Measurements from ENCODE around the gene PHLPP1. TPM values are rescaled to one million over a fixed set of nuclear protein-coding genes. Genes with fewer than 3 reads are reported as not detected.

PHLPP1 gene
- total RNA-seq, 1 donor from 2014 or later: 47.3 TPM

DNA sequence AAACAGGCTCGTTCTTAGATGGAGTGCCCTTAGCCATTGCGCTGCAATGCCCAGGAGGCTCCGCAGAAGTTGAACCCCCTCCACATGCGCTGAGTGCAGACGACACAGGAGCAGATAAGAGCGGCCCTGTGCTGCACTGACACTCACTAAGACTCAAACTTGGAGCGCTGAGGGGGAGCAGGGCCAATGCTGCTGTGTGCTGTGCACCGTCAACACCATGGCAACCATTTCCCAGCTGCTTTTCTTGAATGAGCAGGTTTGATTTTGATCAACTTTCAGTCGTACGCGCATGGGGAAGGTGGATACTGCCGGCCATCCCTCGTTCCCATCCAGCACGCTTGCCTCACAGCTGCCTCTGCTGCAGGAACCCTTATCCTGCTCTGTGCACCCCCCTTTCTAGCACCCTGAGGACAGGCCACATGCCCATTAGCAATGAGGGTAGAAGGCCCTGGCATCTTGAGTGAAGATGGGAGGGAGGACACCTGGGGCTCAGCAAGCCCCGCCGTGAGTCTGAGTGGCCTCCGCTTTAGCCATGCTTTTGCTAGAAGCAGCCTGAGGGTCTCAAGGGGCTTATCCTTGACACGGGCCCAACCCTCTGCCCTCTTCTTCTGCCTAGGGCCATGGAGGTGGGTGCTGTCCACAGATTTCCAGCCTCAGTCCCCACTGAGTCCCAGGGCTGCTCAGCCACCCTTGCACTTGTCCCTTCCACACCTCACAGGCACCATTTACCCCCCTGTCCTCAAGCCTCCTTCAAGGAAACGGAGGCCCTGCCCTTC, 271.9 kb downstream of the PHLPP1 start:
- no peak for DNase-seq (ENCODE audit: low spot score)
- Mint-ChIP-seq H3K4me1 (ENCODE audit: unreplicated experiment) (peaks cover 46% of the 10 kb centered on the region), H3K27me3 (ENCODE audit: unreplicated experiment) (peaks cover 12% of the 10 kb centered on the region), H3K27ac (ENCODE audit: unreplicated experiment) (no peak overlapping the region), H3K9me3 (ENCODE audit: unreplicated experiment) (no peaks in the 10 kb centered on the region), H3K36me3 (ENCODE audit: low read depth, unreplicated experiment) (peaks cover 8% of the 10 kb centered on the region), H3K4me3 (ENCODE audit: unreplicated experiment) (no peak overlapping the region)
- no peak for TF ChIP-seq CTCF (IDR thresholded peaks at IDR 0.05; ENCODE audit: unreplicated experiment)

DNA sequence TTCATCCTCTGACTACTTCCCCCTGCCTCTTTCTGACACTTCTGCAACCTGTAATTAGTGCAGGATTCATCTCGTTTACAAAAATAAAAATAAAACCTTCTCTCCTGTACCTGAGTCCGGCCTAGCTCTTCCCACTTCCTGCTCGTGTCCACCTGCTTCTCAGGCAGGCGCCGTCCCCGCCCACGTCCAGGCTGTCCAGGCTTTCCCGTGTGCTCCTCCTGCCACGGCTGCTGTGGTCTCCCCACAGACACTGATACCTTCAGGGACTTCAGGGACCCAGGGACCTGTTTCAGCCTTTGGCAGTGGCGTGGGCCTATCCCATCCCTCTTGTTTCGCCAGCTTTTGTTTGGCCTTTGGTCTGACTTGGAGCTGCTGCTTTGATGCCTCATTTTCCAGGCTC, 272.5 kb downstream of the PHLPP1 start:
- Mint-ChIP-seq H3K4me3 (ENCODE audit: unreplicated experiment) (no peak overlapping the region), H3K9me3 (ENCODE audit: unreplicated experiment) (no peaks in the 10 kb centered on the region), H3K27ac (ENCODE audit: unreplicated experiment) (no peak overlapping the region), H3K36me3 (ENCODE audit: low read depth, unreplicated experiment) (peaks cover 8% of the 10 kb centered on the region), H3K4me1 (ENCODE audit: unreplicated experiment) (peaks cover 46% of the 10 kb centered on the region), H3K27me3 (ENCODE audit: unreplicated experiment) (peaks cover 12% of the 10 kb centered on the region)
- no peak for TF ChIP-seq CTCF (IDR thresholded peaks at IDR 0.05; ENCODE audit: unreplicated experiment)
- no peak for DNase-seq (ENCODE audit: low spot score)

DNA sequence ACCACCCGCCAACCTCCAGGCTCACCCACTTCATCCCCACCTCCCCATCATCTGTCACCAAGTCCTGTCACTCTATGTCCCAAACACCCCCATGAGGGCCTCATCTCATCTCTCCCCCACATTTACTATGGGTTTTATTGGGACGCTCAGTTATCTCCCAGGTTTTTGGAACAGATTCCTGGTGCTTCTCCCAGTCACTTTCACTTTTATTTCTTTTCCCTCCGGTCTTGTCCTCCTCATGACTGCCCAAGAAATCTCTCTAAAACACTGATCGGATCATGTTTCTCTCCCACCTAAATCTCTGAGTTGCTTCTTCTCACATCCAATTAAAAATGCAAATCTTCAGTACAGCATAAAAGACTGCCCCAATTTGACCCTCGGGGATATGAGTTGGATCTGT, 273.1 kb downstream of the PHLPP1 start:
- peaks cover 8% of the 10 kb centered on the region for H3K36me3 Mint-ChIP-seq (ENCODE audit: low read depth, unreplicated experiment)

GRCh38 chr18:62989195-62989594, 273.9 kb downstream of the PHLPP1 start:
- Mint-ChIP-seq H3K36me3 (ENCODE audit: low read depth, unreplicated experiment) (peaks cover 8% of the 10 kb centered on the region), H3K27me3 (ENCODE audit: unreplicated experiment) (peaks cover 12% of the 10 kb centered on the region), H3K27ac (ENCODE audit: unreplicated experiment) (no peak overlapping the region), H3K4me1 (ENCODE audit: unreplicated experiment) (peaks cover 46% of the 10 kb centered on the region), H3K9me3 (ENCODE audit: unreplicated experiment) (no peaks in the 10 kb centered on the region), H3K4me3 (ENCODE audit: unreplicated experiment) (peak overlapping the region; percentile 2)
- no peak for TF ChIP-seq CTCF (IDR thresholded peaks at IDR 0.05; ENCODE audit: unreplicated experiment)
- no peak for DNase-seq (ENCODE audit: low spot score)

More for the DNA sequence above, 273.1 kb downstream of the PHLPP1 start:
- peak overlapping the region; percentile 4 for H3K27ac Mint-ChIP-seq (ENCODE audit: unreplicated experiment)
- peak overlapping the region; percentile 21 for H3K4me3 Mint-ChIP-seq (ENCODE audit: unreplicated experiment)
- no peak for DNase-seq (ENCODE audit: low spot score)
- no peak for TF ChIP-seq CTCF (IDR thresholded peaks at IDR 0.05; ENCODE audit: unreplicated experiment)
- H3K4me1 Mint-ChIP-seq (ENCODE audit: unreplicated experiment): peaks cover 46% of the 10 kb centered on the region
- no peaks in the 10 kb centered on the region for H3K9me3 Mint-ChIP-seq (ENCODE audit: unreplicated experiment)
- peaks cover 12% of the 10 kb centered on the region for H3K27me3 Mint-ChIP-seq (ENCODE audit: unreplicated experiment)

GRCh38 chr18:62990653-62991052, 275.3 kb downstream of the PHLPP1 start:
- Mint-ChIP-seq H3K4me3 (ENCODE audit: unreplicated experiment) (no peak overlapping the region), H3K27ac (ENCODE audit: unreplicated experiment) (peak overlapping the region; percentile 82), H3K27me3 (ENCODE audit: unreplicated experiment) (peaks cover 8% of the 10 kb centered on the region), H3K4me1 (ENCODE audit: unreplicated experiment) (peaks cover 45% of the 10 kb centered on the region), H3K9me3 (ENCODE audit: unreplicated experiment) (no peaks in the 10 kb centered on the region), H3K36me3 (ENCODE audit: low read depth, unreplicated experiment) (peaks cover 8% of the 10 kb centered on the region)
- TF ChIP-seq CTCF (IDR thresholded peaks at IDR 0.05; ENCODE audit: unreplicated experiment): no peak
- DNase-seq (ENCODE audit: low spot score): no peak

Measured in endothelial cell (in vitro differentiated cells).